SK-N-SH treated with all-trans-retinoic acid at 6 μM for 48 hours (cell line): ENCODE measurements around the gene ERCC4.

ENCODE experiments used
- ATAC-seq: fragments of 200-7000 bp; cut with Tn5 transposase; 3 replicates; pipeline ENCODE4 v1.9.1; 2020; ENCODE audit warnings: mild to moderate bottlenecking, moderate library complexity
- BACH2 ChIP-seq: fragments of 250-450 bp; sonication (Bioruptor Pico); IDR thresholded peaks from 2 replicates; pipeline ENCODE4 v1.9.0; 2021; ENCODE audit warnings: mild to moderate bottlenecking, borderline replicate concordance
- CREB5 ChIP-seq: fragments of 250-450 bp; sonication (Bioruptor Pico); IDR thresholded peaks from 2 replicates; pipeline ENCODE4 v1.5.1; 2020; ENCODE audit warnings: low read depth, mild to moderate bottlenecking, moderate library complexity
- CSDC2 ChIP-seq: fragments of 250-450 bp; sonication (Bioruptor Pico); IDR thresholded peaks from 2 replicates; pipeline ENCODE4 v1.5.0; 2020; ENCODE audit warnings: mild to moderate bottlenecking, moderate library complexity
- CSRNP3 ChIP-seq: fragments of 250-450 bp; sonication (Bioruptor Pico); IDR thresholded peaks from 2 replicates; pipeline ENCODE4 v1.5.1; 2021; ENCODE audit warnings: mild to moderate bottlenecking, moderate library complexity
- ESRRG ChIP-seq: fragments of 250-450 bp; sonication (Bioruptor Pico); IDR thresholded peaks from 2 replicates; pipeline ENCODE4 v1.6.1; 2021; ENCODE audit warnings: mild to moderate bottlenecking
- GLIS3 ChIP-seq: fragments of 250-450 bp; sonication (Bioruptor Pico); IDR thresholded peaks from 2 replicates; pipeline ENCODE4 v1.5.0; 2020; ENCODE audit warnings: mild to moderate bottlenecking, moderate library complexity
- ISL1 ChIP-seq: fragments of 250-450 bp; sonication (Bioruptor Pico); IDR thresholded peaks from 2 replicates; pipeline ENCODE4 v2.1.2; 2022; ENCODE audit warnings: mild to moderate bottlenecking, moderate library complexity
- PATZ1 ChIP-seq: fragments of 250-450 bp; sonication (Bioruptor Pico); IDR thresholded peaks from 2 replicates; pipeline ENCODE4 v1.8.0; 2020; ENCODE audit warnings: mild to moderate bottlenecking, moderate library complexity, borderline replicate concordance
- PPARA ChIP-seq: fragments of 250-450 bp; sonication (Bioruptor Pico); IDR thresholded peaks from 2 replicates; pipeline ENCODE4 v1.5.0; 2020; ENCODE audit warnings: mild to moderate bottlenecking, borderline replicate concordance
- SNAI2 ChIP-seq: fragments of 250-450 bp; sonication (Bioruptor Pico); IDR thresholded peaks from 2 replicates; pipeline ENCODE4 v1.5.0; 2020; ENCODE audit warnings: mild to moderate bottlenecking, moderate library complexity
- TCF4 ChIP-seq: fragments of 250-450 bp; sonication (Bioruptor Pico); IDR thresholded peaks from 2 replicates; pipeline ENCODE4 v1.8.0; 2021; ENCODE audit warnings: mild to moderate bottlenecking, moderate library complexity, borderline replicate concordance
- TOX ChIP-seq: fragments of 250-450 bp; sonication (Bioruptor Pico); IDR thresholded peaks from 2 replicates; pipeline ENCODE4 v1.8.0; 2021; ENCODE audit warnings: mild to moderate bottlenecking, moderate library complexity, borderline replicate concordance
- TSHZ2 ChIP-seq: fragments of 250-450 bp; sonication (Bioruptor Pico); IDR thresholded peaks from 2 replicates; pipeline ENCODE4 v1.5.0; 2020; ENCODE audit warnings: mild to moderate bottlenecking, moderate library complexity
- ZC3H10 ChIP-seq: fragments of 250-450 bp; sonication (Bioruptor Pico); IDR thresholded peaks from 2 replicates; pipeline ENCODE4 v1.5.1; 2021; ENCODE audit warnings: mild to moderate bottlenecking, moderate library complexity
- ZFP3 ChIP-seq: fragments of 250-450 bp; sonication (Bioruptor Pico); IDR thresholded peaks from 2 replicates; pipeline ENCODE4 v1.5.0; 2020; ENCODE audit warnings: mild to moderate bottlenecking, moderate library complexity
- ZFP30 ChIP-seq: fragments of 450-650 bp; formaldehyde crosslinking; IDR thresholded peaks from 2 replicates; pipeline ENCODE4 v1.5.0; 2022; ENCODE audit warnings: mild to moderate bottlenecking, moderate library complexity
- ZNF565 ChIP-seq: fragments of 450-650 bp; formaldehyde crosslinking; conservative IDR thresholded peaks from 2 replicates; pipeline ENCODE4 v1.5.0; 2020; ENCODE audit warnings: low read depth, mild to moderate bottlenecking, moderate library complexity
- ZNF8 ChIP-seq: fragments of 450-650 bp; formaldehyde crosslinking; IDR thresholded peaks from 2 replicates; pipeline ENCODE4 v1.5.0; 2020; ENCODE audit warnings: mild to moderate bottlenecking, moderate library complexity

ERCC4 gene

GRCh38 chr16:13909872-13910303 is 10.1 kb upstream of the ERCC4 start:
- TF ChIP-seq ZFP3 (CRISPR knock-in tag) (no peak), SNAI2 (CRISPR knock-in tag) (no peak), ISL1 (CRISPR knock-in tag) (no peak), ZFP30 (CRISPR knock-in tag) (no peak), TSHZ2 (CRISPR knock-in tag) (no peak), CREB5 (CRISPR knock-in tag) (no peak), CSDC2 (CRISPR knock-in tag) (no peak), ZNF8 (CRISPR knock-in tag) (no peak), PATZ1 (CRISPR knock-in tag) (no peak), ZNF565 (CRISPR knock-in tag) (no peak), ZC3H10 (no peak), PPARA (CRISPR knock-in tag) (no peak), BACH2 (CRISPR knock-in tag) (no peak), ESRRG (CRISPR knock-in tag) (no peak)

GRCh38 chr16:13911306-13911705 is 8.6 kb upstream of the ERCC4 start:
- no peak for ATAC-seq
- TF ChIP-seq TCF4 (CRISPR knock-in tag) (no peak), ESRRG (CRISPR knock-in tag) (no peak), GLIS3 (no peak), CSRNP3 (CRISPR knock-in tag) (no peak), PPARA (CRISPR knock-in tag) (no peak), SNAI2 (CRISPR knock-in tag) (no peak), CREB5 (CRISPR knock-in tag) (no peak), ZFP3 (CRISPR knock-in tag) (no peak), TOX (CRISPR knock-in tag) (no peak), CSDC2 (CRISPR knock-in tag) (no peak), TSHZ2 (CRISPR knock-in tag) (no peak)

More at GRCh38 chr16:13909872-13910303, 10.1 kb upstream of the ERCC4 start:
- peak; percentile 84 for ATAC-seq
